HG02588 (cell line): ENCODE measurements around the gene LDLRAD4.

Experiments
- ATAC-seq: cut with Tn5 transposase; IDR thresholded peaks from one replicate; pipeline ENCODE4 v1.9.1; 2021; ENCODE audit warnings: mild to moderate bottlenecking, moderate library complexity; ENCODE audit not compliant: unreplicated experiment

The LDLRAD4 gene

DNA sequence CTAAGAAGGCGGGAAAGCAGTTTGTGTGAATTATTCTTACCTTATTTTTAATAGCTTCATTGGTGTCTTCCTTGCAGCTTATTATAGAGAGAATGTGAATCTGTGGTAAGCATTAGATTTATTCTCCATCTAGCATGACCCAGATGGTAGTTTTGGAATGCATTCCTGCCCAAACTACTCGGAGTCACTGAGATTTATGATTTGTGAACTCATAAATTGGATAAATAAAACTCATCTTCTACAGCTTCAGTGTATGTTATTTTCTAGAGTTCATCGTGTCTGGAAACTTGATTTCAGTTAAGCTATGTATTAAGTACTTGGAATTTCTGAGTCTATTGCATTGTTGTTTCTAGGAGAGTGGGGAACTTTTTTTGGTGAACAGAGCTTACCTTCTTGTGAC lies 337.3 kb downstream of the LDLRAD4 start:
- ATAC-seq: no peak

DNA sequence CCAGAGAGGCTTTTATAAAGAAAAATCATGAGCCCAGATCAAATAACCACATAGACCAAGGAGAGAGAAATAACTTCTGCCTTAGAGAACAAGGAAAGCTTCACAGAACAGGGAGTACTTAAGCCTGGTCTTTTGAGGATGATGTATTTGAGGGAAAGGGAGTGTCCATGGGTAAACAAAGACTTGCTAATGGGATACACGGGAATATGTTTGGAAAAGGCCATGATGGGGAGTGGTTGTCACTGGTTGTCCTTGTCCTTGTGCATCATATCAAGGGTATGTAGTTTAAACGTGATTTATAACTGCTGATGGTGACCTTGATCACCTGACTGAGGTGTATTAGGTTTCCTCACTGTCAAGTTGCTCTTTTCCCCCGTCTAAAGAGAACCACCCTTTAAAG lies 337.9 kb downstream of the LDLRAD4 start:
- ATAC-seq: no peak

- ATAC-seq: no peak
Observed at GRCh38 chr18:13558124-13558523, 339.6 kb downstream of the LDLRAD4 start.

DNA sequence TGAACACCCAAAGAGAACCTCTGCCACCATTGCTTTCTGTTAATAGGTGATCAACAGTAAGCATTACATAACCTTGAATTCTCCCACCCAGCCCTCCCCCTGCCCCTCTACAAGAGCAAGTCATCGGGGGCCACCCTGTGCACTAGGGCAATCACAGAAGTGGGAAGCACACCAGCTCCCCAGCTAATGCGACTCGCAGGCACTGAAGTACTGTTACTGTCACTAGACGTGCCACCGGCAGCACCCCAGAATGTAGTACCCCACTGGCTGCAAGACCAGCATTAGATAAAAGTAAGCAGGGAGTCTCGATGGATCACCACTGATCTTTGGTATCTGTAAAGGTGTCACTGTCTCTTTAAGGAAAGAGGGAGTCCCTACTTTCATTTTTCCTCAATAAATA lies 340.2 kb downstream of the LDLRAD4 start:
- ATAC-seq: no peak

GRCh38 chr18:13559754-13560153 lies 341.2 kb downstream of the LDLRAD4 start:
- ATAC-seq: no peak

DNA sequence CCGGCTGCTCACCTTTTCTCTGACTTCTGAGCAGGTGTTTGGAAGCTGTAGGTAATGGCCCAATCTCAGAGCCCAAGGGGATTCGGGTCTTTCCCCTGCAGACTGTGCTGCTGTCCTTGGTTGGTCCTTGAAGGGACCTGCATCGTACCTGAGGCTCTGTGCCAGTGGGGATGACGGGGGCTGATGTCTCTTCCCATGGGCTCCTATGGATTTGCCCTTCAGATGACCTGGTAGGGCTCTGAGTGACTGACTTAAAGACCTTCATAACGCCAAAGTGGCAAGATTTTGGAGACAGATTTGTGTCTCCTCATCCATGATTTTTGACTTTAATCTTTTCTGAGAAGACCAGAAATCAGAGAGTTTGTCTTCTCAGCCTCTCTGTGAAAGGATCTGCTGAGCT lies 341.7 kb downstream of the LDLRAD4 start:
- no peak for ATAC-seq

GRCh38 chr18:13562494-13563029 lies 344.0 kb downstream of the LDLRAD4 start:
- ATAC-seq: peak; percentile 58

DNA sequence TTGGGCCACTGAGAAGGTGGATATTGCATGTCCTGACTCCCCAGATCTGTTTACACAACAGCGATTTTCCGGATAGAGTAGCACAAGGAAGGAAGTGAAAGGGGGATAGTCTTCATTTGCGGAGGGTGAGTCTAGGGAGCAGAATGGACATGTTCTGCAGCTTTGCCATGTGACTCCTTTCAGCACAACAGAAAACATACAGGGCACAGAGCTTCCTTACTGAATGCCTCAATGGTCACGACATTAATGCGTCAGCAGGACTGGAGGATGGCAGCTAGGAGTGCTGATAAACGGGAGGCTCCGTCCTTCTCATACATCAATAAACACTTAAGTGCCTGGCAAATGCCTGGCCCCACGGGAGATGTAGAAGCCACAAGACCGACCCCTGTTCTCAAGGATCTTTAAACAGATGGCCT lies 344.8 kb downstream of the LDLRAD4 start:
- ATAC-seq: no peak

GRCh38 chr18:13564579-13564978 lies 346.0 kb downstream of the LDLRAD4 start:
- ATAC-seq: no peak

- ATAC-seq: no peak
Observed at GRCh38 chr18:13565228-13565627, 346.7 kb downstream of the LDLRAD4 start.

DNA sequence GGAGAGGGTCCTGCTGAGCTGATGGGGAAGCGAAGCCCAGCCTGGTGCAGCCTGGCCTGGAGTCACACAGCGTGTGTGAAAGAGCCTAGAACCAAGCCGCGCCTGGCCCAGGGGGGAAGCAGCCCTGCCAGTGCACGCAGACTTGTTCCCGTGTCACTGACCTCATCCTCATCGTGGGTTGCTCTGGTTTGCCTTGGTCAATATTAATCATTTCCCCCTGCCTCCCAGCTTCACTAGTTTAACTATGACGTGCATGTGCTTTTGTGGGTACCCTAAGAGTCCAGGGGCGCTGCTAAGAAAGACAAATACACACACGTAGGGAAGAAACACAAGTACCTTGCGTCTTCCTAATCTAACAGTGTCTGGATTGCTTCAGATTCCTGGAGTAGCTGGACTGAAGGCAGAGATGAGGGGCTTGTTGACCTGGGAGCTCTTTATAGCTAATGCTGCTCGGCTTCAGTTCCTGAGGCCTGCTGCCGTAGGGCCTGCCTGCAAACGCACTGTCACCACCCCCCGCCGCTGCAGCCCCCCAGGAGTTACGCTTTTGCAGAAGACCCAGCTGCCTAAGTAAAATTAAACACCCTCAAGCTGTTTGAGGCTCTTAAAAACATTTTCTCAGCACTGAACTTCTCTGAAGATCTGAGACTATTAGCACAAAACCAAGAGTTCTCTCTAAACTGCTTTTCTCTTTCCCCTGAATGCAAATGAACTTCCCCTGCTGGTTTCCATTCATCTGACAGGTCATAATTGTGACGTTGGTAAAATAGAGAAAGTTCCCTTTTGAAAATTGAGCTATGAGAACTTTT lies 348.6 kb downstream of the LDLRAD4 start:
- ATAC-seq: peak; percentile 51

- peak; percentile 55 for ATAC-seq
Observed at GRCh38 chr18:13568443-13569392, 350.2 kb downstream of the LDLRAD4 start.

- no peak for ATAC-seq
Observed at GRCh38 chr18:13570216-13570615, 351.7 kb downstream of the LDLRAD4 start.

DNA sequence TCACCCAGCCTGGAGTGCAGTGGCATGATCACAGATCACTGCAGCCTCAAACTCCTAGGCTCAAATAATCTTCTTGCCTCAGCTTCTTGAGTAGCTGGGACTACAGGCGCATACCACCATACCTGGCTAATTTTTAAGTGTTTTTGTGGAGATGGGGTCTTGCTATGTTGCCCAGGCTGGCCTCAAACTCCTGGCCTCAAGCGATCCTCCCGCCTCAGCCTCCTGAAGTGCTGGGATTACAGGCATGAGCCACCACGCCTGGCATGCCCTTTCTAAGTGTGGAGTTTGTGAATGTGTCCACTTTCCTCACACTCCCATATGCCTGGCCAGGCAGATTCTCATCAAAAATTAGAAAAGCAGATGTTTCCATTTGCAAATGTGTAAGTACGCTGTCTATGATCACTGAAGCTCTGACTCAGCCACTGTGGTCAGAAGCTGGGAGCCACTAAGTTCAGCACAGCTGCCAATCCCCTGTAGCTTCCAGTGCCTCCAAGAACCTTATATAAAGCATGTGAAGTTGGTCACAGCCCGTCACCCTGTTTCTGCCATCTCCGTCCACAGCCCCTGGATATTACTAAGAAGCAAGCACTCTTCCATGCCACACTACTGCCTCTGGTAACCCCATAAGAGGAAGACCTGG lies 352.4 kb downstream of the LDLRAD4 start:
- ATAC-seq: no peak

- no peak for ATAC-seq
Observed at GRCh38 chr18:13572148-13572547, 353.6 kb downstream of the LDLRAD4 start.

DNA sequence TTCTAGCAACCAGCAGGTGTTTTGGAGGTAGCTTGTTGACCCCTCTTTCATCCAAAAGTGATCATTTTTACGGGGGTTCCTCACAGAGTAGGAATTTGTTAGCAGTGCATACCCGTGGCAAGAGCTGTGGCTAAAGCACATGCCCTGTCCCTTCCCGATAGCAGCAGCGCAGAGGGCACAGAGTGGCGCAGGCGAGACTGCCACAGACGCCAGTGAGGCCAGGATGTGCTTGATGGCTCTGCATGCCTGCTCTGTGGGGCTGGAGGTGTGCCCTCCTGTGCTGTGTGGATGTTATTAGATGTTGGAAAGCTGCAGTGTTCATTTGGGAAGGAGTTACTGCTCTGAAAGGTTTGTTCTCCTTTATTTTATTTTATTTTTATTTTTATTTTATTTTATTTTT lies 354.2 kb downstream of the LDLRAD4 start:
- no peak for ATAC-seq

- ATAC-seq: no peak
Observed at GRCh38 chr18:13573750-13574149, 355.2 kb downstream of the LDLRAD4 start.

- ATAC-seq: no peak
Observed at GRCh38 chr18:13574355-13574754, 355.8 kb downstream of the LDLRAD4 start.

DNA sequence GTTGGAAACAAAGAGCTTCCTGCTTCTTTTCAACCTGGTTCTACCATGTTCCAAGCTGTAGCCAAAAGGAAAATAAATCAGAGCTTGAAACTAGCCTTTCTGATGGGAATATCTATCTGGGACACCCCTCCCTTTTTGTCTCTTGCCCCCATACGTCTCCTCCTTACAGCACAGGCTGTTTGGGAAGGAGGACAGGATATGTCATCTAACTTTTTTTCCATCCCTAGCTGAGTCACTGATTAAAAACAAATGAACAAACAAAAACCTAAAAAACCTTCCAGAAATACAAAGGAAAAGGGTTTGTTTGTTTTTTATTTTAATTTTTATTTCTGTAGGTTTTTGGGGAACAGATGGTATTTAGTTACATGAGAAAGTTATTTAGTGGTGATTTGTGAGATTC lies 356.2 kb downstream of the LDLRAD4 start:
- ATAC-seq: no peak

DNA sequence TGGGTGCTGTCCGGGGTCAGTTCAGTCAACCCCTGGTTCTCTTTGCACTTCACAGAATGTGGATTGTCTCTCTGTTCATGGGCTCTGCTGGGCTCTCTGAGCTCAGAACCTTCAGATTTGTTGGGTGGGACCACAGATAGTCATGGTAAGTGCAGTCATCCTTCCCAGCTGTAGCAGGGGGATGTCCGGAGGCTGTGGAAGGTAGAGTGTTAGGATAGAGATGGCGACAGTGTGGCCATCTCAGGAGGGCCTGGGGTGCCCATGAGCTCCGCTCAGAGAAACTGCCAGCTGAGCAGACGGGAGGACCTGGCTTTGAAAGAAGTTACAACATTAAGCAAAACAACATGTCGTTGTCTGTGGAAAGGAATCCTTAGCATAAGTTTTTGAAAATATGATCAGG lies 358.0 kb downstream of the LDLRAD4 start:
- peak; percentile 19 for ATAC-seq

- ATAC-seq: peak; percentile 79
Observed at GRCh38 chr18:13577091-13577697, 358.6 kb downstream of the LDLRAD4 start.
